Progenitor cell of endocrine pancreas (in vitro differentiated cells): ENCODE data around the gene ANKRD40. TPM values are rescaled to one million over a fixed set of nuclear protein-coding genes. Genes with fewer than 3 reads are reported as not detected.

ENCODE experiments used
- DNase-seq: peaks from one replicate; pipeline ENCODE4 v3.0.0; 2021; ENCODE audit warnings: low spot score; ENCODE audit not compliant: unreplicated experiment
- H3K27ac Mint-ChIP-seq: 2 replicates; pipeline ENCODE4 v1.8.0; 2021; ENCODE audit warnings: mild to moderate bottlenecking, moderate library complexity, mixed read lengths
- H3K27me3 Mint-ChIP-seq: 2 replicates; pipeline ENCODE4 v1.8.0; 2021; ENCODE audit warnings: mixed read lengths
- H3K36me3 Mint-ChIP-seq: 2 replicates; pipeline ENCODE4 v1.8.0; 2022; ENCODE audit warnings: mixed read lengths; ENCODE audit not compliant: insufficient read depth
- H3K4me1 Mint-ChIP-seq: 2 replicates; pipeline ENCODE4 v1.8.0; 2021; ENCODE audit warnings: low read depth, mixed read lengths
- H3K4me3 Mint-ChIP-seq: 2 replicates; pipeline ENCODE4 v1.8.0; 2021; ENCODE audit warnings: low read depth, mild to moderate bottlenecking, moderate library complexity, mixed read lengths
- H3K9me3 Mint-ChIP-seq: 2 replicates; pipeline ENCODE4 v1.8.0; 2021; ENCODE audit warnings: low read depth, mixed read lengths
- total RNA-seq: library from RNA; stranded (reverse); gene quantifications from 2 replicates; pipeline ENCODE4 v1.2.1, GENCODE V29; 2021
- TF ChIP-seq, protein P1 (sequence below): fragments of 200-600 bp; sonication (generic); IDR thresholded peaks from one replicate; pipeline ENCODE4 v1.5.0; 2021; ENCODE audit warnings: antibody characterized with exemption, mild to moderate bottlenecking; ENCODE audit not compliant: unreplicated experiment

ANKRD40 gene
- total RNA-seq, 1 donor from 2014 or later: 39.0 TPM

GRCh38 chr17:50696365-50696879, 11.3 kb downstream of the ANKRD40 start:
- TF ChIP-seq, protein P1, sequence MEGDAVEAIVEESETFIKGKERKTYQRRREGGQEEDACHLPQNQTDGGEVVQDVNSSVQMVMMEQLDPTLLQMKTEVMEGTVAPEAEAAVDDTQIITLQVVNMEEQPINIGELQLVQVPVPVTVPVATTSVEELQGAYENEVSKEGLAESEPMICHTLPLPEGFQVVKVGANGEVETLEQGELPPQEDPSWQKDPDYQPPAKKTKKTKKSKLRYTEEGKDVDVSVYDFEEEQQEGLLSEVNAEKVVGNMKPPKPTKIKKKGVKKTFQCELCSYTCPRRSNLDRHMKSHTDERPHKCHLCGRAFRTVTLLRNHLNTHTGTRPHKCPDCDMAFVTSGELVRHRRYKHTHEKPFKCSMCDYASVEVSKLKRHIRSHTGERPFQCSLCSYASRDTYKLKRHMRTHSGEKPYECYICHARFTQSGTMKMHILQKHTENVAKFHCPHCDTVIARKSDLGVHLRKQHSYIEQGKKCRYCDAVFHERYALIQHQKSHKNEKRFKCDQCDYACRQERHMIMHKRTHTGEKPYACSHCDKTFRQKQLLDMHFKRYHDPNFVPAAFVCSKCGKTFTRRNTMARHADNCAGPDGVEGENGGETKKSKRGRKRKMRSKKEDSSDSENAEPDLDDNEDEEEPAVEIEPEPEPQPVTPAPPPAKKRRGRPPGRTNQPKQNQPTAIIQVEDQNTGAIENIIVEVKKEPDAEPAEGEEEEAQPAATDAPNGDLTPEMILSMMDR: no peak
- Mint-ChIP-seq H3K27me3 (no peaks in the 10 kb centered on the region), H3K27ac (no peak overlapping the region), H3K4me1 (peaks cover 41% of the 10 kb centered on the region), H3K4me3 (no peak overlapping the region), H3K36me3 (peaks cover 24% of the 10 kb centered on the region), H3K9me3 (no peaks in the 10 kb centered on the region)
- no peak for DNase-seq

- H3K27me3 Mint-ChIP-seq: no peaks in the 10 kb centered on the region
- TF ChIP-seq, protein P1: no peak
- H3K4me1 Mint-ChIP-seq: peaks cover 56% of the 10 kb centered on the region
- H3K27ac Mint-ChIP-seq: peak overlapping the region; percentile 94
- no peak for DNase-seq
- no peaks in the 10 kb centered on the region for H3K9me3 Mint-ChIP-seq
- H3K36me3 Mint-ChIP-seq: peaks cover 16% of the 10 kb centered on the region
- peak overlapping the region; percentile 40 for H3K4me3 Mint-ChIP-seq
Observed at GRCh38 chr17:50693036-50693682, 14.6 kb downstream of the ANKRD40 start.

- H3K36me3 Mint-ChIP-seq: peaks cover 16% of the 10 kb centered on the region
- no peaks in the 10 kb centered on the region for H3K9me3 Mint-ChIP-seq
- H3K4me3 Mint-ChIP-seq: peak overlapping the region; percentile 40
- peaks cover 58% of the 10 kb centered on the region for H3K4me1 Mint-ChIP-seq
- H3K27me3 Mint-ChIP-seq: no peaks in the 10 kb centered on the region
- peak overlapping the region; percentile 94 for H3K27ac Mint-ChIP-seq
- no peak for DNase-seq
- TF ChIP-seq, protein P1: no peak
Observed at GRCh38 chr17:50692448-50693035, 15.2 kb downstream of the ANKRD40 start.

DNA sequence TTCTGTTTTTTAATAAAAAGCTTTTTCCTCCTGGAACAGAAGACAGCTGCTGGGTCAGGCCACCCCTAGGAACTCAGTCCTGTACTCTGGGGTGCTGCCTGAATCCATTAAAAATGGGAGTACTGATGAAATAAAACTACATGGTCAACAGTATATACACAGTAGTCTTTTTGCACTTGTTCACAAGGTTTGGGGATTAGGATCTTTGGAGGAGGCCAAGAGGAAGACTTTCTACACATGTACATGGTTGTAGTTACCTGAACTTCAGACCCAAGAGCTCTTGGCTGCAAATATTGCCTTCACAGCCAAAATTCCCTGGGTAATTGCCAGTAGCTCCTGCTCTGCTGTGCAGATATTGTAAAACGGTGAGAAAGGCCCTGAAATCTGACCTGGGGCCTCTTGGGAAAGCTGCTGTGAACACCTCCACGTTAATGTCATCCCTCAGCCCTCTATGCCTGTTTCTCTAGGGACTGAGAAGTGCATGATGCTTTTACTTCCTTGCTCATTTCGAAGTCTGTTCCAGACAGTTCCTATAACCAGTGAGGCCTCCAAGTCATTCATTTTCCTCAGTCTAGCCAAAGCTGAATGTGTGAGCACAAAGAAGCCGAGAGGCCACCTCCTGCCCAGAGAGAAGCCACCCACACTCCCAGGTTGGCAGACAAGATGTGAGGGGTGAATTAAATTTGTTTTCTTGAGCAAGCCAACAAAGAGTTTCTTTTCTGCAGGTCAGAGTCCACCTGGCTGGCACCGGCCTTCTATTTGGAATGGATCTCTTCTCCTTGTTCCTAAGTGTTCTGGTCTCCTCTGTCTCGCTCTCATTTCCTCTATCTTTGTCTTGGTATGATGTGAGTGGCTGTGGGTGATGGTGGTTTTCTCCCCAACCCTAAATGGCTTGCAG, 15.9 kb downstream of the ANKRD40 start:
- H3K4me3 Mint-ChIP-seq: peak overlapping the region; percentile 12
- H3K27me3 Mint-ChIP-seq: no peaks in the 10 kb centered on the region
- TF ChIP-seq, protein P1: no peak
- H3K4me1 Mint-ChIP-seq: peaks cover 62% of the 10 kb centered on the region
- no peak for DNase-seq
- H3K36me3 Mint-ChIP-seq: peaks cover 11% of the 10 kb centered on the region
- H3K27ac Mint-ChIP-seq: peak overlapping the region; percentile 94
- no peaks in the 10 kb centered on the region for H3K9me3 Mint-ChIP-seq
